D341Med (cell line): ENCODE results near the gene DHRS3.

Experiments used
- DNase-seq: peaks from one replicate; pipeline ENCODE4 v3.0.0; 2012; ENCODE audit warnings: low spot score

Gene DHRS3

DNA sequence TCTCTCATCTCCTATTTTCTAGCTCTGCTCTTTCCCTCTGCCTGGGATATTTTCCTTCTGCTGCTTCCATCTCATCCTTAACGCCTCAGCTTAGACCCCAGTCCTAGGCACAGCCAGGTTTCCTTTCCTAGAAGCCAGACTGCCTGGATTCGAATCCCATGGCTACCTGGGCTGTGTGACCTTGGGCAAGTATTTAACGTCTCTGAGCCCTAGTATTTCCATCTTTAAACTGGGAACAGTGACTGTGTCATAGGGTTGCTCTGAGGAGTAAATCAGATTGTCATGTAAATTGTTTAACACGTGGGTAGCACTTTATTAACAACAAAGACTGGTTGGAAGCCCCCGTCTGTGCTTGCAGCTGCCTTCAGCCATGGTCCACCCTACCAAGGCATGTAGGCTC is 18.4 kb downstream of the DHRS3 start:
- DNase-seq: no peak

- no peak for DNase-seq
Observed at GRCh38 chr1:12598974-12599373, 19.0 kb downstream of the DHRS3 start.

DNA sequence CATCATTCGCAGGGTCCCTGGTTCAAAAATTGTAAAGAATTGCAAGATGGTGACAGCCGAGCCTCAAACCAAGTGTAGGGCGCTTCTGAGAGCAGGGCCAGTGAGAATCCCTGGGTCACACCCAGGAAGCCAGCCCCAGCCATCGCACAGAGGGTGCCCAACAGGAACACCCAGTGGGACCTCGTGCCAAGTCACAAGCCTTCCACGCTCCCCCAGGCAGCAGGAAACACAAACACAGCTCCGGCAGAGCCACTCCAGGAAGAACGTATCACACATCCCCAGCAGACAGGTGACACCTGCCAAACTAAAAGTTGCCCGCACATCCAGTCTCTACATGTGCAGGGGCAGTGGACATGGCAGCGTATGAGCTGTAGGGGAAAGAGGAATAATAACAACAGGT is 20.2 kb downstream of the DHRS3 start:
- no peak for DNase-seq

DNA sequence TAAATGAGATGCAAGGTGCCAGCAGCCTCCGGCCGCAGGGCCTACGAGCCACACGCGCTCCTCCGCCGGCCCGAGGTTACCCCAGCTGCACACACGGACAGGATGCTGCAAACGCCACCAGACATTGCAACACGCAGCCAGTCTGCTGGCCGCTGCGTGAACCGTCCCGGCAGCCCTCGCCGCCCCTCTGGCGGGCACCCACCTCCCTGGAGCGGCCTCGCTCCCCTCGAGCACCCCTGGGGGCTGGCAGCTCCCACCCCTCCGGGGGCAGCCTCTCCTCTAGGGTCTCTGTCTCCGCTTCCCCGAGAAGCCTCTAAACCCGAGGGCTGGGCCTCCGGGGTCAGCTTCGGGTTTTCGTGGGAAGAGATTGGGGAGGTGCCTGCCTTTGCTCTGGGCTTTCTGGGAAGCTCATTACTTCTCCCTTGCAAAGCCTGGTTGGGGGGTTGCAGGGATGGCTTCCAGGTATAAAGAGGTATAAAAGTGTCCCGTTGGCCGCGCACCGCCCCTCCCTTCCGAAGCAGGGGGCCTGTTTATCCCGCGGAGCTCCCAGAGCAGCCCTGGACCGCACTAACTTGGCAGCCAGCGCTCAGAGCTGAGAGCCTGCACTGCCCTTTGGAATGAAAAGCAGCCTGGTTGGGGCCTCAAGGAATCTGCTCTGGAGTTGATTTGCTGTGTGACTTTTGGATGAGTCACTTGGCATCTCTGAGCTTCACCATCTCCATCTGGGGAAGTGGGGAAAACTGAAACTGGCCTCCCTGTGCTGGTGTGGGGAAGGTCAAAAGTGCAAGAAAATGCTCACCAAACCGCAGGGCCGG is 21.8 kb downstream of the DHRS3 start:
- DNase-seq: no peak

DNA sequence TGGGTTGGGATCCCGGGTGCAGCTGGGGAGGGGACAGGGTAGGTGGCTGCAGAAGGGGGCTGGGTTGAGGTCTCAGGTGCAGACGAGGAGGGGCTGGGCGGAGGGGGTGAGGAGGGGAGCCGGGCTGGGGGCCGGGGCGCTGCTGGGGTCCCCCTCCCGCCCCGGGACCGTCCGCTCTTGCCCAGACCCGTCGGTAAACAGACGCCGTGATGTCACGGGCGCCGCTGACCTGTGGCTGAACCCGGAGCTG is 22.3 kb downstream of the DHRS3 start:
- DNase-seq: no peak

DNA sequence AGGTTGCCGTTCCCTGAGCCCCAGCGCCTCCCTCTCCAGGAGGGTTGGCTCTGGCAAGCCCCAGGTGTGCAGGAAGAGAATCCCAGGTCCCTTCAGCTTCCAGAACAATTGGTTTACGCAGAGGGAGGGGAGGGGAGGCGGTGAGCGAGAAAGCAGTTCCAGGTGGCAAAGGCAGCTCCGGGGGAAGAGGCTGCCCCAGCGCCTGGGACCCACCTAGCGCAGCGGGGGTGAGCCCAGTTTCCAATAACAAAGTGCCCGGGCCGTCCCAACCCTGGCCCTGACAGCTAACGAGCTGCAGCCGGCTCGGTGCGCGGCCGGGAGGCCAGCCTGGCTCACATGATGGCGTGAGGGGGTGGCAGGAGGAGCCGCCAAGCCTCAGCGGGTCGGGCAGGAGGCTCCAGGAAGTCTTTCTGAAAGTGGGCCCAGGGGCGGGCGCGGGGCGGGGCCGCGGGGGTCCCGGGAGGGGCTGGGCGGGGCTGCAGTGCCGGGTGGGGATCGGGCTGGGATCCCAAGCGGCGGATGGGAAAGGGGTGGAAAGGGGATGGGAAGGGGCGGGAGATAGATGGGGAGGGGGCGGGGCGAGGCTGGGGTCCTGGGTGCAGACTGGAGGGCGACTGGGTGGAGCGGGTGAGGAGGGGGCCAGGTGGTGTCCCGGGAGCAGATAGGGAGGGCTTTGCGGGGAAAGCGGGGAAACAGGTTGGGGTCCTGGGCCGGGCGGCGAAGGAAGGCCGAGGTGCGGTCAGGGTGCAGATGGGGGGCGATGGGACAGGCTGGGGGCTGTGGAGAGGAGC is 22.8 kb downstream of the DHRS3 start:
- DNase-seq: peak; percentile 53

GRCh38 chr1:12594490-12594889 is 23.5 kb downstream of the DHRS3 start:
- no peak for DNase-seq

- DNase-seq: no peak
Observed at GRCh38 chr1:12593621-12594066, 24.4 kb downstream of the DHRS3 start.

DNA sequence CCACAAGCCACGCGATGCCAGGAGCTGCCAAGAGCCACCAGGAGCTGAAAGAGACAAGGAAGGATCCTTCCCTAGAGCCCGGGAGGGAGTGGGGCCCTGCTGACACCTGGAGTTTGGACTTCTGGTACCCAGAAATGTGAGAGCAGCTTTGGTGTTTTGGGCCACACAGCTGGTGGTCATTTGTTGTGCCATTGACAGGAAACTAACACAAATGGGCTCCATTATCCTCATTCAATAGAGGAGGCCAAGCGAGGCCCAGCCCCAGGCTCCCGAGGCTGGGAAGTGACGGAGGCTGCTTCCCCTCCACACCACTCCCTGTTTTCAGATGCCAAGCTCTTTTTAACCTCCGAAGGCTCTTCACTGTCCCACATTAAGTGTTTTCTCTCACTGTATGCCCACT is 25.5 kb downstream of the DHRS3 start:
- DNase-seq: no peak

DNA sequence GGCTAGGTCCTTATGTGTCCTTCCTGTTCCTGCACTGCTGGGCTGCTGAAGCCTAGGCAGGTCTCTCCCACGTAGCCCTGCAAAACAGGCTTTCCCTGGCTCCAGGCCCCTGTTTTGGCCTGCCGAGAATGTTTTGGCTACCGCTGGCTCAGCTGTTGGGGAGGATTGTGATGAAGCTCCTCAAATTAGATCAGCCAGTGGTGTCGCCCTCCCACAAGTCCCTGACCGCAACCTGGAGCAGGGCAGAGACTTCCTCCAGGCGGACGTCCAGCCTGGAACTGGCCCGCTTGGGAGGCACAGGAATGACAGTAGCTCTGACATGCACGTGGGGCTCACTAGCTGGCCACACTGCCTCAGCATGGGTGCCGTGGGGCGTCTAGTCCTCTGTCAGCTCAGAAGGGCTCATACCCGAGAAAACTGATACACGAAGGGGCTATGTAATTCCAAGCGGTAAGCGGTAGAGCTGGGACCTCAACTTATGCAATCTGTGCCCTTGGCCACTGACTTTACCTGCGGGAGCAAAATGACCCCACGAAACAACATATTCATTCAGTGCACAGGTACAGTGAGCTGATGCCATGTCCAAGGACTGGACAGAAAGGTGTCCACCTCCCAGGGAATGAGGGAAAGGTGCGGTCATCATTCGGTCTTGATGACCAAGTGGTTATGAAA is 26.6 kb downstream of the DHRS3 start:
- no peak for DNase-seq

GRCh38 chr1:12588695-12589094 is 29.3 kb downstream of the DHRS3 start:
- no peak for DNase-seq

DNA sequence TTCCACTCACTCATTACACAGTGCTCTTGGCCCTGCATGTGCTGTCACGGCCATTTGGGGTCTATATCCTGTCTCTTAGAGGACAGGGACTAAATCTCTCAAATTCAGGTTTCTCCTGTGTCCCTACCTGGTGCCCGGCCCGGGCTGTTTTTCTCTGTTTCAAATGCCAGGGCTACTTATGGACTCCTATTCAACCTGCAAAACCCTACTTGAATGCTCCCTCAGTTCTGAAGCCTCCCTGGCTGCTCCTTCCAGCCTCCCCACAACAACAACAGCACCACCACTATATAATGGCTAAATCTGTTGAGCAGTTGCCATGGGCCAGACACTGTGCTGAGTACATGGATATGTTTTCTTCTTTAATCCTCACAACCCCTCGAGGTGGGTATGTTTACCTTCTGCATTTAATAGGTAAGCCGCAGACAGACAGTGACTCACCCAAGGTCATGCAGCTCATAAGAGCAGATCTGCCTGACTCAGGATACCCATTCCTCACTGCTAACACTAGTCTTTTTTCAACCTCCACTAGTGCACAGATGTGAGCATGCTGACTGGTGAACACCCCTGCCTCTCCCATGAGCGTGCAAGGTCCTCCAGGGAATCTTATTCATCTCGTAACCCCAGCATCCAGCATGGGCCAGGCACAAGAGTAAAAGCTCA is 29.9 kb downstream of the DHRS3 start:
- no peak for DNase-seq

- no peak for DNase-seq
Observed at GRCh38 chr1:12585951-12586942, 31.8 kb downstream of the DHRS3 start.

- no peak for DNase-seq
Observed at GRCh38 chr1:12585536-12585935, 32.5 kb downstream of the DHRS3 start.

DNA sequence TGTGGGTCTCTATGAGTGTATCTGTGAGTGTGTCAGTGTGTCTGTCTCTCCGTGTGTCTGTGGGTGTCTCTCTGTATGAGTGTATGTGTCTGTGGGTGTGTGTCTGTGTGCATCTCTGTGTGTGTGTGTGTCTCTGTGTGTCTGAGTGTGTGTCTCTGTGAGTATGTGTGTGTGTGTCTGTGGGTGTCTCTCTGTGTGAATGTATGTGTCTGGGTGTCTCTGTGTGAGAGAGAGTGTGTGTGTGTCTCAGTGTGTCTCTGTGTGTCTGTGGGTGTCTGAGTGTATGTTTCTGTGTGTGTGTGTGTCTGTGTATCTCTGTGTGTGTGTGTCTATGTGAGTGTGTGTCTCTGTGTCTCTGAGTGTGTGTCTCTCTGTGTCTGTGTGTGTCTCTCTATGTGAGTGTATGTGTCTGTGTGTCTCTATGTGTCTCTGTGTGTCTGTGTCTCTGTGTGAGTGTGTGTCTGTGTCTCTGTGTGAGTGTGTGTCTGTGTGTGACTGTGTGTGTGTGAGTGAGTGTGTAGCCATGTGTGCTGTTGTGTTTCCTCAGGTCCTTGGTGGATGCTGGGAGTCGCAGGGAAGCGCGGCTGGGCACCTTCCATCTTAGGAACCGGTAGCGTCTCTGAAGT is 33.0 kb downstream of the DHRS3 start:
- DNase-seq: no peak

DNA sequence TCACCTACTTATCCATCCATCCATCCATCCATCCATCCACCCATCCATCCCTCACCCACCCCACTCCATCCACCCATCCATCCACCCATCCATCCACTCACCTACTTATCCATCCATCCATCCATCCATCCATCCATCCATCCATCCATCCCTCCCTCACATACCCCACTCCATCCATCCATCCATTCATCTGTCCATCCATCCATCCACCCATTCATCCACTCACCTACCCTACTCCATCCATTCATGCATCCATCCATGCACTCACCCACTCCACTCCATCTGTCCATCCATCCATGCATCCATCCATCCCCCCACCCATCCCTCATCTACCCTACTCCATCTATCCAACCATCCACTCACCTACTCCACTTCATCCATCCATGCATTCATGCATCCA is 34.5 kb downstream of the DHRS3 start:
- no peak for DNase-seq

DNA sequence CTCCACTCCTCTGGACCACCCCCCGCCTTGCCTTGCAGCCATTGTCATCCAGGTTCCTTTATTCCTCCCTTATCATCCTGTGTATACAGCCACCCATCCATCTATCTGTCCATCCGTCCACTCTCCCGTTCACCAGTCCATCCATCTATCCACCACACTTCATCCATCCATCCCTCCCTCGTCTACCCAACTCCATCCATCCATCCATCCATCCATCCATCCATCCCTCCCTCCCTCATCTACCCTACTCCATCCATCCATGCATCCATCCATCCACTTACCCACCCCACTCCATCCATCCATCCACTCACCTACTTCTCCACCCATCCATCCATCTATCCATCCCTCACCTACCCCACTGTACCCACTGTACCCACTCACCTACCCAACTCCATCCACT is 35.4 kb downstream of the DHRS3 start:
- no peak for DNase-seq

- no peak for DNase-seq
Observed at GRCh38 chr1:12581179-12581578, 36.8 kb downstream of the DHRS3 start.

DNA sequence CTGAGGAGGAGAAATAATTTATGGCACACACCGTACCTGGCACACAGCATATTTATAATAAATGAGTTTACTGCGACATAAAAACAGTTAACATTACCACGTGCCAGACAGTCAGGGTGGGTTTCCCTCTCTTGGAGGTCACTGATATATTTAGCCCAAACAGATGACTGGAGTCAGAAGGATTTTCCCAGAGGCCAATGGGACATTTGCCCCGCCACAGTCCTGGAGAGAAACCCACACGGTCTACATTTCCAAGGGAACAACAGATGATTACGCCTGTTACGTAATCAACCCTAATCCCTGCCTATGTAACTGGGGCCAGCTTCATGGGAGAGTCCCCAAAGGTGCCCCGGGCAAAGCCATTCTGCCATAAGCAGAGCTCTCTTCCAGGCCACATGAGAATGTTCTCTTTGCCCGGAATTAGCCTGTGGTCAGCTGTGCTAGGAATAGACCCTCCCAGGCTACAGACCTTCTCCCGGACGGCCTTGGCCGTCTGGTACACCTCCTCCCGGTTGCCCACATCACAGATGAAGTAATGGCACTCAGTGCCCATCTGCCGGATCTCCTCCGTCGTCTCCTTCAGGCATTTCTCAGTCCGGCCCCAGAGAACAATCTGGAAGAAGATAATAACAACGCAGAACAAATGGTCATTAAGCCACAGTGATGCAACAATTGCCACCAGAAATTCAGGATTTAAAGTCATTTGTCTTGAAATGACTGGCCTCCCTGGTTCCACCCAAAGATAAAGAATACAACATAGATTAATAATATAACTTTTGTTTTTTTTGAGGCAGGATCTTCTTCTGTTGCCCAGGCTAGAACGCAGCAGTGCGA is 37.7 kb downstream of the DHRS3 start:
- DNase-seq: no peak

DNA sequence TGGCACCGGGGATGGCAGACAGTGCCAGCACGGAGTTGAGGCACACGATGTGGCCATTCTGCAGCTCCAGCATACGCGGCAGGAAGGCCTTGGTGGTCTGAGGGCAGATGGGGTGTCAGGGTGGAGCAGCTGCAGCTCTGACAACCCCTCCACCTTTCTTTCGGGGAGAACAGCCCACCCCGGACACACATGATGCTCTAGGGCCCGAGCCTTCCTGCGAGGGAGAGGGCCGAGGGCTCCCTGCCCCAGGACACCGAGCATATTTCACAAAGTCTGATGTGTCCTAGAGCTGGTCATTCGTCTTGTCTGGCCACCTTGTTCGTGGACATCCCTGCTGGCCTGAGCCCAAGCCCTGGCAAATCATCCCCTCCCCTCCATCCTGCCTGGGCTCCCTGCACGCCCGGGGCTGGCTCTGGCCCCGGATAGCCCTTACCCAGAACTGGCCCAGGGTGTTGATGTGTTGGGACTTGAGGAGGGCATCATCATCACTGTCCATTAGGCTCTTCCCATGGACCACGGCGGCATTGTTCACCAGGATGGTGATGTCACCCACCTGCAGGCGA is 39.1 kb downstream of the DHRS3 start:
- DNase-seq: no peak
